ENCODE measurements around the gene GPR146. TPM values are rescaled to one million over a fixed set of nuclear protein-coding genes. Genes with fewer than 3 reads are reported as not detected.

GPR146 gene
- total and polyA plus RNA-seq, 2 of the 13 experiments (the other 11 are each of a cell fraction or from before 2014, with no cell fraction given) = 2.0 to 15.9 TPM

DNA sequence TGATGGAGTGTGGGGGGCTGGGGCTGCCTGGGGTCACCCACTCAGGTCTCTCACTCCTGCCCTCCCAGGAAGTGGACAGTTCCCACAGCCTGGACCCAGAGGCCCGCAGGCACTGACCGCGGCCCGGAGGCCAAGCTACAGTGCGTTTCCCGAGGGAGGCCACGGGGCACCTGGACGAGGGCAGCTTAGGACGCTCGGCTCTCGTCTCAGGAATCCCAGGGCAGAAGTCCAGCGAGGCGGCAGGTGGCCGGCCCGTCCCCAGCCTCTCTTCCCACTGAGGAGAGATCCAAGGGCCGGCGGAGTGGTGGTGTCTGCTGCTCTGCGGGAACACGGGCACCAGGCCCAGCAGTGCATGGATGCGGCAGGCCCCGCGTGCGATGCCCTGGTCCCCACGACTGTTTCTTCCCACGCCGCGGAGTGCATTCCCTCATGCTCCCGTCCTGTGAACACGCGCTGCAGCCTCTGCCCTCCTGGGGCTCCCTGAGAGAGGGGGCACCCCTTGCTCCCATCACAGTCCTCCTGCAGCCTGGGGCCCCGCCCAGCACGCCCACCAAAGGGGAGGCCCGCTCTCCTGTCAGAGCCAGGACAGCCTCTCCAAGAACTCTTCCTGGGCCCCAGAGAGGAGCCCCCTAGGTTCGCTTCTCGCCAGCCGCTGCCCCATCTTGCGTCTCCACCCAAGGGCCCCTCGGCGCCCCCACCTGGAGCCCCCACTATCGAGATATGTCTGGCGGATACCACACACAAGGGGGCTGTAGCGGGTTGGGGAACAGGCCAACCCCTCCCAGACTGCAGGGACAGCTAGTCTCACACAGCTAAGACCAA lies 24.3 kb upstream of the GPR146 start:
- BruUV-seq (replicated peaks) = no TSS peak
- Histone ChIP-seq H4K20me1 (ENCODE audit: insufficient read depth, low read length) (no peaks in the 10 kb centered on the region), H3K27ac (ENCODE audit: extremely low read length, insufficient read depth, low read length) (no peak overlapping the region), H3K4me3 (replicated peaks in 1 of 3; ENCODE audit: insufficient read depth in 1 of 3, low read depth in 2 of 3, low read length in 3 of 3) (no peak overlapping the region), H3K9me3 (ENCODE audit: low read length) (no peaks in the 10 kb centered on the region), H3K27me3 (ENCODE audit: control insufficient read depth in 1 of 2, insufficient read depth in 2 of 2, low read length in 2 of 2) (no peaks in the 10 kb centered on the region), H3K4me1 (ENCODE audit: insufficient read depth, low read length) (peaks cover 29% of the 10 kb centered on the region), H3K36me3 (replicated peaks in 1 of 2; ENCODE audit: control insufficient read depth in 1 of 2, insufficient read depth in 2 of 2, low read length in 2 of 2) (peaks cover 2 to 9% of the 10 kb centered on the region in 2 experiments; a peak in 3 of 5 replicates), H2AFZ (ENCODE audit: low read length) (no peak overlapping the region), H3K79me2 (ENCODE audit: insufficient read depth, low read length) (peaks cover 5% of the 10 kb centered on the region), H3K9ac (ENCODE audit: insufficient read depth, low read depth, low read length) (no peak overlapping the region), H3K4me2 (ENCODE audit: low read depth, low read length) (no peak overlapping the region)
- ChIA-PET POLR2A (interaction anchor here (0.7 kb wide), 2 partner anchors 42 to 70 kb away, joined by 3 to 4 read pairs; no protein-coding TSS in a partner anchor), CTCF (ENCODE audit: low intra/inter-chr PET ratio, low total read pairs) (interaction anchor here (0.7 to 1.4 kb wide), 2 partner anchors 24 to 46 kb away, joined by 3 to 7 read pairs; partner anchors contain the start of gene GPR146)
- FAIRE-seq (no peak), ATAC-seq (no peak), DNase-seq (ENCODE audit: low spot score) (no peak)
- in situ Hi-C loops (cut with HindIII; ENCODE audit: extremely low pct_ligation_motif_present, low pct_unique_long_range_greater_than_20kb) (no loop called here), intact Hi-C loops (cut with micrococcal nuclease; ENCODE audit: unreplicated experiment) (no loop called here)
- TF ChIP-seq, protein P1, sequence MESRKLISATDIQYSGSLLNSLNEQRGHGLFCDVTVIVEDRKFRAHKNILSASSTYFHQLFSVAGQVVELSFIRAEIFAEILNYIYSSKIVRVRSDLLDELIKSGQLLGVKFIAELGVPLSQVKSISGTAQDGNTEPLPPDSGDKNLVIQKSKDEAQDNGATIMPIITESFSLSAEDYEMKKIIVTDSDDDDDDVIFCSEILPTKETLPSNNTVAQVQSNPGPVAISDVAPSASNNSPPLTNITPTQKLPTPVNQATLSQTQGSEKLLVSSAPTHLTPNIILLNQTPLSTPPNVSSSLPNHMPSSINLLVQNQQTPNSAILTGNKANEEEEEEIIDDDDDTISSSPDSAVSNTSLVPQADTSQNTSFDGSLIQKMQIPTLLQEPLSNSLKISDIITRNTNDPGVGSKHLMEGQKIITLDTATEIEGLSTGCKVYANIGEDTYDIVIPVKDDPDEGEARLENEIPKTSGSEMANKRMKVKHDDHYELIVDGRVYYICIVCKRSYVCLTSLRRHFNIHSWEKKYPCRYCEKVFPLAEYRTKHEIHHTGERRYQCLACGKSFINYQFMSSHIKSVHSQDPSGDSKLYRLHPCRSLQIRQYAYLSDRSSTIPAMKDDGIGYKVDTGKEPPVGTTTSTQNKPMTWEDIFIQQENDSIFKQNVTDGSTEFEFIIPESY (CRISPR knock-in tag; IDR thresholded peaks at IDR 0.05) = peak; percentile 35; the same call in 1 of the 2 replicates
- TF ChIP-seq AGO2 (optimal IDR thresholded peaks at IDR 0.05; ENCODE audit: low read depth, low read length) = peak; percentile 50
- TF ChIP-seq, protein P2, sequence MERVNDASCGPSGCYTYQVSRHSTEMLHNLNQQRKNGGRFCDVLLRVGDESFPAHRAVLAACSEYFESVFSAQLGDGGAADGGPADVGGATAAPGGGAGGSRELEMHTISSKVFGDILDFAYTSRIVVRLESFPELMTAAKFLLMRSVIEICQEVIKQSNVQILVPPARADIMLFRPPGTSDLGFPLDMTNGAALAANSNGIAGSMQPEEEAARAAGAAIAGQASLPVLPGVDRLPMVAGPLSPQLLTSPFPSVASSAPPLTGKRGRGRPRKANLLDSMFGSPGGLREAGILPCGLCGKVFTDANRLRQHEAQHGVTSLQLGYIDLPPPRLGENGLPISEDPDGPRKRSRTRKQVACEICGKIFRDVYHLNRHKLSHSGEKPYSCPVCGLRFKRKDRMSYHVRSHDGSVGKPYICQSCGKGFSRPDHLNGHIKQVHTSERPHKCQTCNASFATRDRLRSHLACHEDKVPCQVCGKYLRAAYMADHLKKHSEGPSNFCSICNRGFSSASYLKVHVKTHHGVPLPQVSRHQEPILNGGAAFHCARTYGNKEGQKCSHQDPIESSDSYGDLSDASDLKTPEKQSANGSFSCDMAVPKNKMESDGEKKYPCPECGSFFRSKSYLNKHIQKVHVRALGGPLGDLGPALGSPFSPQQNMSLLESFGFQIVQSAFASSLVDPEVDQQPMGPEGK (CRISPR knock-in tag; IDR thresholded peaks at IDR 0.05) = 0 out of 2 replicates have a peak, but pooled peaks have one; percentile 29
- no peak for TF ChIP-seq HOXA3 (CRISPR knock-in tag; IDR thresholded peaks at IDR 0.05)
- TF ChIP-seq MED8 (CRISPR knock-in tag; IDR thresholded peaks at IDR 0.05; ENCODE audit: insufficient replicate concordance) = no peak
- no peak for TF ChIP-seq SNRNP70 (IDR thresholded peaks at IDR 0.05; ENCODE audit: low read depth, low read length)
- no peak for TF ChIP-seq ZNF326 (CRISPR knock-in tag; IDR thresholded peaks at IDR 0.05; ENCODE audit: borderline replicate concordance)
- peak; percentile 1 for TF ChIP-seq HNRNPLL (IDR thresholded peaks at IDR 0.05; ENCODE audit: low read depth, low read length, poor library complexity, severe bottlenecking)
- WGBS (ENCODE audit: low lambda C conversion rate) = 96% methylated on average over 22 of the region's 42 CpGs

Measured in HepG2 (cell line).